Osteoblast (primary cell): Measurements from ENCODE around the gene POLR3G. TPM values are rescaled to one million over a fixed set of nuclear protein-coding genes. Genes with fewer than 3 reads are reported as not detected.

ENCODE experiments used
- DNase-seq: peaks from one replicate; pipeline ENCODE4 v3.0.0; 2011; ENCODE audit warnings: low spot score, mixed read lengths; ENCODE audit not compliant: insufficient read length; ENCODE audit errors: missing footprints
- H2AFZ ChIP-seq: 2 replicates; pipeline ENCODE4 v1.6.0; 2011; ENCODE audit warnings: mild to moderate bottlenecking, low read length
- H3K27ac ChIP-seq: 2 replicates; pipeline ENCODE4 v1.5.1; 2011; ENCODE audit warnings: mild to moderate bottlenecking, low read depth, low read length, moderate library complexity
- H3K27me3 ChIP-seq: 2 replicates; pipeline ENCODE4 v1.6.0; 2012; ENCODE audit warnings: mild to moderate bottlenecking, control low read depth, inconsistent platforms, low read length, moderate library complexity; ENCODE audit not compliant: insufficient read depth
- H3K36me3 ChIP-seq: 2 replicates; pipeline ENCODE4 v1.5.1; 2011; ENCODE audit warnings: mild to moderate bottlenecking, low read length, control low read depth, moderate library complexity; ENCODE audit not compliant: insufficient read depth
- H3K4me1 ChIP-seq: 2 replicates; pipeline ENCODE4 v1.5.1; 2011; ENCODE audit warnings: mild to moderate bottlenecking, low read length, control low read depth, moderate library complexity; ENCODE audit not compliant: insufficient read depth
- H3K4me2 ChIP-seq: 2 replicates; pipeline ENCODE4 v1.6.0; 2011; ENCODE audit warnings: mild to moderate bottlenecking, low read length; ENCODE audit not compliant: insufficient read depth
- H3K4me3 ChIP-seq: fragments of 200-600 bp; sonication (generic); 3 replicates; pipeline ENCODE4 v1.5.1; 2012; ENCODE audit warnings: mild to moderate bottlenecking, low read length, inconsistent platforms; ENCODE audit not compliant: insufficient read depth
- H3K79me2 ChIP-seq: 2 replicates; pipeline ENCODE4 v1.6.0; 2012; ENCODE audit warnings: mild to moderate bottlenecking, low read length, control low read depth, inconsistent platforms; ENCODE audit not compliant: insufficient read depth
- H3K9me3 ChIP-seq: 2 replicates; pipeline ENCODE4 v1.5.1; 2011; ENCODE audit warnings: low read depth, low read length, control low read depth
- H4K20me1 ChIP-seq: 2 replicates; pipeline ENCODE4 v1.6.0; 2012; ENCODE audit warnings: mild to moderate bottlenecking, low read length, control low read depth; ENCODE audit not compliant: insufficient read depth
- total RNA-seq: library from RNA; depleted of rRNA; stranded (reverse); fragments of >200 nt; gene quantifications from 2 replicates; pipeline ENCODE4 v1.2.3, GENCODE V29; 2012
- TF ChIP-seq, protein P1 (sequence below): IDR thresholded peaks from 2 replicates; pipeline ENCODE4 v1.5.1; 2011; ENCODE audit warnings: mild to moderate bottlenecking, low read depth, low read length, moderate library complexity; ENCODE audit errors: extremely low read depth

The POLR3G gene
- total RNA-seq, 1 donor: 3.6 TPM

DNA sequence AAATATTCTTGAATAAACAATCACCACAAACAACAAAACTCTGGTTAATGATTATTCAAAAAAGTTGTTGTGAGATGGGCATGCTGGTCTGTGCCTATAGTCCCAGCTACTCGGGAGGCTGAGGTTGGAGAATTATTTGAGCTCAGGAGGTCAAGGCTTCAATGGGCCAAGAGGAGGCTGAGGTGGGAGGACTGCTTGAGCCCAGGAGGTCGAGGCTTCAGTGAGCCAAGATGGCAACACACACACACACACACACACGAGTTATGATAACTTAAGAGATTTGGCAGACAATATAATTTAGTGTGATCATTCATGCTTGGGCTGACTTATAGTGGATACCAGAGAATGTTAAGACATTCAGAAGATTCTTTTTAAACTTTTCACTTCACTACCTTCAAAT lies 39.9 kb downstream of the POLR3G start:
- Histone ChIP-seq H3K4me2 (no peak overlapping the region), H3K27me3 (no peaks in the 10 kb centered on the region), H3K36me3 (peaks cover 6% of the 10 kb centered on the region), H4K20me1 (no peaks in the 10 kb centered on the region), H3K4me1 (peaks cover 14% of the 10 kb centered on the region), H3K9me3 (no peaks in the 10 kb centered on the region), H3K27ac (no peak overlapping the region), H2AFZ (no peak overlapping the region), H3K79me2 (no peaks in the 10 kb centered on the region), H3K4me3 (no peak overlapping the region)
- TF ChIP-seq, protein P1, sequence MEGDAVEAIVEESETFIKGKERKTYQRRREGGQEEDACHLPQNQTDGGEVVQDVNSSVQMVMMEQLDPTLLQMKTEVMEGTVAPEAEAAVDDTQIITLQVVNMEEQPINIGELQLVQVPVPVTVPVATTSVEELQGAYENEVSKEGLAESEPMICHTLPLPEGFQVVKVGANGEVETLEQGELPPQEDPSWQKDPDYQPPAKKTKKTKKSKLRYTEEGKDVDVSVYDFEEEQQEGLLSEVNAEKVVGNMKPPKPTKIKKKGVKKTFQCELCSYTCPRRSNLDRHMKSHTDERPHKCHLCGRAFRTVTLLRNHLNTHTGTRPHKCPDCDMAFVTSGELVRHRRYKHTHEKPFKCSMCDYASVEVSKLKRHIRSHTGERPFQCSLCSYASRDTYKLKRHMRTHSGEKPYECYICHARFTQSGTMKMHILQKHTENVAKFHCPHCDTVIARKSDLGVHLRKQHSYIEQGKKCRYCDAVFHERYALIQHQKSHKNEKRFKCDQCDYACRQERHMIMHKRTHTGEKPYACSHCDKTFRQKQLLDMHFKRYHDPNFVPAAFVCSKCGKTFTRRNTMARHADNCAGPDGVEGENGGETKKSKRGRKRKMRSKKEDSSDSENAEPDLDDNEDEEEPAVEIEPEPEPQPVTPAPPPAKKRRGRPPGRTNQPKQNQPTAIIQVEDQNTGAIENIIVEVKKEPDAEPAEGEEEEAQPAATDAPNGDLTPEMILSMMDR: no peak
- no peak for DNase-seq

DNA sequence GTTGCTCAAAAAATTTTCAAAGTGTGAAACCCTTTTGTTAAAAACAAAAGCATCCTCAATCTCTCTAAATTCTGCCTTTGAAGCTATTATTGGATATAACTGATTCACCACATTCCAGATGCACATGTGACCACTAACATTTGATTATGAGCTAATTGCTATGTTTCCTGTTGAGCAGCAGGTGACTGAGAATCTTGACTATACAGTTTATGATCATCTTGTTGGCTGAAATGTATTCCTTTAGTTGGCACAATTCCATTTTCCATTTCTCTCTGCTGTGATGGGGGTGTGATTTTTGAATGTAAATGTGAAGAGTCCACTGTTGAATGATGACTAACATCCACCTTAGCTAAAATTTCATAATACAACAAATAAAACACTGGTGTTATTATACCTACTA lies 44.0 kb downstream of the POLR3G start:
- Histone ChIP-seq H3K27me3 (no peaks in the 10 kb centered on the region), H3K36me3 (peaks cover 20% of the 10 kb centered on the region), H3K4me1 (peaks cover 2% of the 10 kb centered on the region), H3K4me3 (no peak overlapping the region), H3K9me3 (no peaks in the 10 kb centered on the region), H3K79me2 (peaks cover 2% of the 10 kb centered on the region), H3K27ac (no peak overlapping the region), H4K20me1 (no peaks in the 10 kb centered on the region), H2AFZ (no peak overlapping the region), H3K4me2 (no peak overlapping the region)
- DNase-seq: no peak
- TF ChIP-seq, protein P1: no peak

DNA sequence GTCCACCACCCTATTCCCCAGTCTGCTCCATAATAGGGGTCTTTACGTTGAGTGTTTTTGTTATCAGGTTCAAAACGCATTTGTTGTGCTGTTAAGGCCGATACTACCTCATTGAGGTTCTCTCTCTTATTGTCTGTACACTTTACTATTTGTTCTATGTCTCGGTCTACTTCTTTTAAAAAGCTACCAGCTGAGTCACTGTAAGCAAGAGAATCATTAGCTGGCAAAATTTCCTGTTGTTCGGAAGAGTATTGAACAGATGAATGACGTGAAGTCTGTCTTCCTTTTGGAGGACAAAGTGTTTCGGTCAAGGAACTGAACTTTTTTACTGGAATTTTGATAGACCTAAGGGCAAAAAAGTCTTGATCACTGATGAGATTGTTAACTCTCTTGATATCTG lies 44.4 kb downstream of the POLR3G start:
- TF ChIP-seq, protein P1: no peak
- Histone ChIP-seq H4K20me1 (no peaks in the 10 kb centered on the region), H3K4me3 (no peak overlapping the region), H3K79me2 (peaks cover 2% of the 10 kb centered on the region), H3K27me3 (no peaks in the 10 kb centered on the region), H3K9me3 (no peaks in the 10 kb centered on the region), H3K4me2 (no peak overlapping the region), H3K4me1 (peaks cover 2% of the 10 kb centered on the region), H2AFZ (no peak overlapping the region), H3K27ac (no peak overlapping the region), H3K36me3 (peaks cover 20% of the 10 kb centered on the region)
- no peak for DNase-seq

DNA sequence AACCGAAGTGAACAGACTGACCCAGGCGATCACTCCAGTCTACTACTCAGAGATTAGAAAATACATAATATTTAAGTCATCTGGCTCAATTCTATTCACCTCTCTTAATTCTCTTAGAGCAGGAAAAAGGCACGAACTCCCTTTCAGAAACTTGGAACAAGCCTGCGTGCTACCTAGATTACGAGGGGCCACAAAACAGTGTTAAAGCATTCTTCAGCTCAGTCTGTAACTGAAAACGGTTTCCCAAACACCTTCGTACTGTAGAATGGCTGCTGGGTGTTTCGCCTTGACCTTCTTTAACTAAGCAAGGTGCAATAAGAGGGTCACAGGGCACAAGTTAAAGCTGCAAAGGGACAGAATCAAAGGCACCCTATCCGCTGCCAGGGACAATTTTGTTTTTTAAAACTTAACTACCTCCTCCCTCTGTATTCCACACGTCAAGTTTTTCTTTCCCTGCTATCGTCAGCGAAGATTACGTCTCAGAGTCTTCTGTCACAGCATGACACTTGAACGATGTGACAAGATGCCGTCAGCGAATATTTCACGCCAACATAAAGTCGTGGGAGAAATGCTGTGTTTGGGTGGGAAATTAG lies 54.0 kb downstream of the POLR3G start:
- Histone ChIP-seq H3K9me3 (no peaks in the 10 kb centered on the region), H3K27ac (peak overlapping the region; percentile 95), H3K79me2 (peaks cover 46% of the 10 kb centered on the region), H3K4me3 (peak overlapping the region; percentile 92), H3K4me2 (peak overlapping the region; percentile 86), H3K4me1 (peaks cover 16% of the 10 kb centered on the region), H4K20me1 (peaks cover 7% of the 10 kb centered on the region), H3K36me3 (peaks cover 7% of the 10 kb centered on the region), H3K27me3 (peaks cover 9% of the 10 kb centered on the region), H2AFZ (peak overlapping the region; percentile 85)
- DNase-seq: no peak
- TF ChIP-seq, protein P1: no peak
